CD14-positive monocyte (primary cell): ENCODE measurements around the gene ANKRD39. TPM values are rescaled to one million over a fixed set of nuclear protein-coding genes. Genes with fewer than 3 reads are reported as not detected.

Experiments
- DNase-seq, 3 donors: peaks; one replicate each; pipeline ENCODE4 v3.0.0-alpha.2; 2011 to 2022
- H2AFZ ChIP-seq: 2 replicates; pipeline ENCODE4 v1.6.0; 2012; ENCODE audit warnings: mild to moderate bottlenecking, low read depth, low read length, inconsistent platforms; ENCODE audit not compliant: insufficient read depth, poor library complexity, severe bottlenecking
- H3K27ac ChIP-seq, 2 donors: 1 replicate in 1 of 2; 2 replicates in 1 of 2; pipeline ENCODE4 v1.5.1; 2012 to 2013; ENCODE audit warnings: low read length in 2 of 2, control low read depth in 1 of 2, inconsistent platforms in 1 of 2, low read depth in 1 of 2, mild to moderate bottlenecking in 1 of 2
- H3K27me3 ChIP-seq, 2 donors: one replicate each; pipeline versions ENCODE4 v1.6.0 to v1.6.1; 2011 to 2013; ENCODE audit warnings: low read length in 2 of 2; ENCODE audit not compliant: control insufficient read depth in 2 of 2, insufficient read depth in 2 of 2
- H3K36me3 ChIP-seq, 2 donors: replicated peaks in 1 of 2; 1 replicate in 1 of 2; 2 replicates in 1 of 2; pipeline versions ENCODE4 v1.5.1 to v1.6.1; 2012 to 2013; ENCODE audit warnings: low read length in 2 of 2, control low read depth in 1 of 2, inconsistent platforms in 1 of 2, mild to moderate bottlenecking in 1 of 2; ENCODE audit not compliant: insufficient read depth in 2 of 2, control insufficient read depth in 1 of 2
- H3K4me1 ChIP-seq, 2 donors: 1 replicate in 1 of 2; 2 replicates in 1 of 2; pipeline versions ENCODE4 v1.5.1 to v1.6.1; 2012 to 2013; ENCODE audit warnings: low read length in 2 of 2, control low read depth in 1 of 2, inconsistent platforms in 1 of 2, mild to moderate bottlenecking in 1 of 2, moderate library complexity in 1 of 2; ENCODE audit not compliant: insufficient read depth in 2 of 2, control insufficient read depth in 1 of 2
- H3K4me2 ChIP-seq: replicated peaks from 2 replicates; pipeline ENCODE3; 2012; ENCODE audit warnings: low read length, moderate library complexity, mild to moderate bottlenecking; ENCODE audit not compliant: poor library complexity, severe bottlenecking; ENCODE audit errors: extremely low read depth
- H3K4me3 ChIP-seq, 3 experiments: fragments of 200-600 bp in 1 of 3; sonication (generic) in 1 of 3; replicated peaks in 1 of 3; 1 replicate in 2 of 3; 2 replicates in 1 of 3; pipeline ENCODE4 v1.5.1; 2011 to 2013; ENCODE audit warnings: low read length in 3 of 3, mild to moderate bottlenecking in 3 of 3, control low read depth in 2 of 3, low read depth in 2 of 3, inconsistent platforms in 1 of 3, moderate library complexity in 1 of 3
- H3K79me2 ChIP-seq: 2 replicates; pipeline ENCODE4 v1.6.0; 2012; ENCODE audit warnings: mild to moderate bottlenecking, control low read depth, inconsistent platforms, low read length, moderate library complexity; ENCODE audit not compliant: insufficient read depth
- H3K9ac ChIP-seq: 2 replicates; pipeline ENCODE4 v1.6.0; 2017; ENCODE audit warnings: low read length, mild to moderate bottlenecking; ENCODE audit not compliant: insufficient read depth, poor library complexity, severe bottlenecking
- H3K9me3 ChIP-seq, 2 donors: replicated peaks in 1 of 2; 1 replicate in 1 of 2; 2 replicates in 1 of 2; pipeline versions ENCODE4 v1.5.1 to v1.6.1; 2012 to 2013; ENCODE audit warnings: low read length in 2 of 2, control low read depth in 1 of 2; ENCODE audit not compliant: control insufficient read depth in 1 of 2, insufficient read depth in 1 of 2
- H4K20me1 ChIP-seq: 2 replicates; pipeline ENCODE4 v1.6.0; 2012; ENCODE audit warnings: mild to moderate bottlenecking, low read length, control low read depth, moderate library complexity; ENCODE audit not compliant: insufficient read depth
- H3K27ac Mint-ChIP-seq, 7 donors: one replicate each; pipeline ENCODE4 v1.8.0; 2020; ENCODE audit warnings: mild to moderate bottlenecking in 7 of 7, mixed read lengths in 7 of 7, moderate library complexity in 6 of 7, inconsistent platforms in 2 of 7
- H3K27me3 Mint-ChIP-seq, 3 donors: one replicate each; pipeline ENCODE4 v1.8.0; 2021 to 2022; ENCODE audit warnings: low read depth in 3 of 3, mild to moderate bottlenecking in 3 of 3, mixed read lengths in 3 of 3, moderate library complexity in 3 of 3, inconsistent platforms in 1 of 3
- H3K36me3 Mint-ChIP-seq, 2 donors: one replicate each; pipeline ENCODE4 v1.8.0; 2020; ENCODE audit warnings: mixed read lengths in 2 of 2, inconsistent platforms in 1 of 2, mild to moderate bottlenecking in 1 of 2
- H3K4me1 Mint-ChIP-seq: one replicate; pipeline ENCODE4 v1.8.0; 2020; ENCODE audit warnings: mild to moderate bottlenecking, mixed read lengths
- H3K4me3 Mint-ChIP-seq, 2 donors: one replicate each; pipeline ENCODE4 v1.8.0; 2020; ENCODE audit warnings: mild to moderate bottlenecking in 2 of 2, mixed read lengths in 2 of 2, moderate library complexity in 1 of 2
- H3K9me3 Mint-ChIP-seq, 7 donors: one replicate each; pipeline ENCODE4 v1.8.0; 2020 to 2022; ENCODE audit warnings: mixed read lengths in 7 of 7, mild to moderate bottlenecking in 6 of 7, moderate library complexity in 6 of 7, inconsistent platforms in 2 of 7
- WGBS: methylation state at CpG from one replicate; pipeline ENCODE4 v1.1.5; 2013; ENCODE audit warnings: missing lambda C conversion rate; ENCODE audit not compliant: insufficient coverage; 5-methylcytosine and 5-hydroxymethylcytosine counted together
- intact Hi-C, 2 donors: fragments of 100-400 bp; cut with micrococcal nuclease; formaldehyde crosslinking; loops; one replicate each; pipeline versions ENCODE4 v1.15.0 to v1.15.1; 2023
- polyA plus RNA-seq, 3 donors: library from polyadenylated mRNA; depleted of rRNA in 1 of 3; unstranded in 2 of 3; stranded (reverse) in 1 of 3; fragments of 300-500 nt in 2 of 3; fragments of >200 nt in 1 of 3; fragmentation: Illumina TruSeq in 2 of 3; gene quantifications; 1 replicate in 2 of 3; 2 replicates in 1 of 3; pipeline ENCODE4 v1.2.3, GENCODE V29; 2012 to 2021
- TF ChIP-seq, protein P1 (sequence below): fragments of 200-600 bp; IDR thresholded peaks from one replicate; pipeline ENCODE4 v1.8.0; 2022; ENCODE audit warnings: antibody characterized with exemption, mild to moderate bottlenecking

ANKRD39 gene
- polyA plus RNA-seq, 3 donors, result 6.2 to 9.7 (median 9.0) TPM

- Histone ChIP-seq H3K9me3 (no peaks in the 10 kb centered on the region), H3K36me3 (peaks cover 15 to 22% of the 10 kb centered on the region in 2 donors), H3K27me3 (no peaks in the 10 kb centered on the region), H3K9ac (no peak overlapping the region), H4K20me1 (no peaks in the 10 kb centered on the region), H3K4me2 (no peak overlapping the region), H3K27ac (no peak overlapping the region), H3K4me1 (peaks cover 1 to 4% of the 10 kb centered on the region in 2 donors), H3K4me3 (no peak overlapping the region), H3K79me2 (no peaks in the 10 kb centered on the region), H2AFZ (no peak overlapping the region)
- peak overlapping the region in 1 of 7 donors; percentile 18 for H3K27ac Mint-ChIP-seq
- peaks cover 1 to 3% (median 2%) of the 10 kb centered on the region in 3 donors for H3K27me3 Mint-ChIP-seq
- no peak for DNase-seq
- intact Hi-C loops, result loop anchor here in 1 of 2 donors (10.0 kb wide), 1 partner anchor 45 kb away; the partner anchor contains the start of gene CNNM4
- no peaks in the 10 kb centered on the region for H3K9me3 Mint-ChIP-seq
- TF ChIP-seq, protein P1, sequence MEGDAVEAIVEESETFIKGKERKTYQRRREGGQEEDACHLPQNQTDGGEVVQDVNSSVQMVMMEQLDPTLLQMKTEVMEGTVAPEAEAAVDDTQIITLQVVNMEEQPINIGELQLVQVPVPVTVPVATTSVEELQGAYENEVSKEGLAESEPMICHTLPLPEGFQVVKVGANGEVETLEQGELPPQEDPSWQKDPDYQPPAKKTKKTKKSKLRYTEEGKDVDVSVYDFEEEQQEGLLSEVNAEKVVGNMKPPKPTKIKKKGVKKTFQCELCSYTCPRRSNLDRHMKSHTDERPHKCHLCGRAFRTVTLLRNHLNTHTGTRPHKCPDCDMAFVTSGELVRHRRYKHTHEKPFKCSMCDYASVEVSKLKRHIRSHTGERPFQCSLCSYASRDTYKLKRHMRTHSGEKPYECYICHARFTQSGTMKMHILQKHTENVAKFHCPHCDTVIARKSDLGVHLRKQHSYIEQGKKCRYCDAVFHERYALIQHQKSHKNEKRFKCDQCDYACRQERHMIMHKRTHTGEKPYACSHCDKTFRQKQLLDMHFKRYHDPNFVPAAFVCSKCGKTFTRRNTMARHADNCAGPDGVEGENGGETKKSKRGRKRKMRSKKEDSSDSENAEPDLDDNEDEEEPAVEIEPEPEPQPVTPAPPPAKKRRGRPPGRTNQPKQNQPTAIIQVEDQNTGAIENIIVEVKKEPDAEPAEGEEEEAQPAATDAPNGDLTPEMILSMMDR, result no peak
- no peak overlapping the region for H3K4me3 Mint-ChIP-seq
- 94% methylated on average over 5 of the region's 12 CpGs for WGBS
- peaks cover 25 to 33% of the 10 kb centered on the region in 2 donors for H3K36me3 Mint-ChIP-seq
- H3K4me1 Mint-ChIP-seq, result peaks cover 6% of the 10 kb centered on the region
These were observed 47.6 kb downstream of the ANKRD39 start for GRCh38 chr2:96809951-96810782.

- WGBS, result 97% methylated on average over 12 of the region's 13 CpGs
- Mint-ChIP-seq H3K27me3 (peaks cover 0 to 2% (median 1%) of the 10 kb centered on the region in 3 donors), H3K27ac (no peak overlapping the region), H3K36me3 (peaks cover 25 to 33% of the 10 kb centered on the region in 2 donors), H3K4me3 (no peak overlapping the region), H3K4me1 (peaks cover 3% of the 10 kb centered on the region), H3K9me3 (no peaks in the 10 kb centered on the region)
- Histone ChIP-seq H4K20me1 (no peaks in the 10 kb centered on the region), H3K4me2 (no peak overlapping the region), H3K4me1 (no peaks in the 10 kb centered on the region), H3K27ac (no peak overlapping the region), H3K9ac (no peak overlapping the region), H3K4me3 (no peak overlapping the region), H2AFZ (no peak overlapping the region), H3K79me2 (no peaks in the 10 kb centered on the region), H3K9me3 (no peaks in the 10 kb centered on the region), H3K27me3 (no peaks in the 10 kb centered on the region), H3K36me3 (peaks cover 15 to 22% of the 10 kb centered on the region in 2 donors)
- intact Hi-C loops, result no loop called here
- TF ChIP-seq, protein P1, result no peak
- no peak for DNase-seq
These were observed 48.5 kb downstream of the ANKRD39 start for GRCh38 chr2:96809216-96809882.
